Measurements from ENCODE around the gene ARPP21.

DNA sequence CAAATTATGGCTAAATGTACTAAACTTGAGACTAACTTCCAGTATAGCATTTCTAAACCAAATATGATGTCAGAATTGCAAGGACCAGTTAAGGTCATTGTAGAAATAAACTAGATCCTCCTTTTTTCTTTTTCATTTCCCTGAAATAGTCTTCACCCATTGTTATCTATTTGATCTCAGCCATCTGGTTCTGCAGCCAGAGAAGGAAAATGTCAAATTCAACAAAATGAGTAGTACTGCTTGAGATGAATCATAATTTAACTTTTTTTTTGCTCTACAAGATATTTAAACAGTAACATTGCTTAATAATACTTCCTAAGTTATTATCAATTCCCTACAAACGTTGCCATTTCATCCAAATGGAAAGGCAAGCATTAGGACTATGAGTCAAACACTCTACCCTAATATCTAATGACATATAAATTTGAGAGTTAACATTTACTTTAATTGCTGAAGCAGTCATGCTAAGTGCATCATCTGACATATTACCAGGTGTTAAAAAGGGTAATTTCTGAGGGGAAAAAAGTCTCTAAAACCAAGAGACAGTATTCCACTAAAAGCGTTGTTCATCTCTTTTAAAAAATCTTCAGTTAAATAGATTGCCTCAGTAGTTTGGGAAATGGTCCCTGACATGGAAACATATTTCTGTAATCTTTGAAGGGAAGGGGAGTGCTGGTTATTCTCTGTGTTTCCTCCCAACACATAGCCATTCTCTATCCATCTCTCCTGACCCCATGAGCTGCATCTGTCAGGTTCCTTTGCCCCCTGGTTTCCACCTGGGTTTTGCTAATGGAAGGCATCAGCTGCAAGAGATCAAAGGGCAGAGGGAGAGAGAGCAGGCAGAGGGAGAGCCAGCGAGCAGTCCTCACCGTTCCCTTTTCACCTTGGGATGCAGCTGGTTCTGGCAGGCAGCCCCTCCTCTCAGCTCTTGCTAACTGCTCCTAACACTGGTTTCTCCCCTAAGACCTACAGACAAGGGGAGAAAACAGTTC is 138.5 kb downstream of the ARPP21 start:
- TF ChIP-seq, protein P1, sequence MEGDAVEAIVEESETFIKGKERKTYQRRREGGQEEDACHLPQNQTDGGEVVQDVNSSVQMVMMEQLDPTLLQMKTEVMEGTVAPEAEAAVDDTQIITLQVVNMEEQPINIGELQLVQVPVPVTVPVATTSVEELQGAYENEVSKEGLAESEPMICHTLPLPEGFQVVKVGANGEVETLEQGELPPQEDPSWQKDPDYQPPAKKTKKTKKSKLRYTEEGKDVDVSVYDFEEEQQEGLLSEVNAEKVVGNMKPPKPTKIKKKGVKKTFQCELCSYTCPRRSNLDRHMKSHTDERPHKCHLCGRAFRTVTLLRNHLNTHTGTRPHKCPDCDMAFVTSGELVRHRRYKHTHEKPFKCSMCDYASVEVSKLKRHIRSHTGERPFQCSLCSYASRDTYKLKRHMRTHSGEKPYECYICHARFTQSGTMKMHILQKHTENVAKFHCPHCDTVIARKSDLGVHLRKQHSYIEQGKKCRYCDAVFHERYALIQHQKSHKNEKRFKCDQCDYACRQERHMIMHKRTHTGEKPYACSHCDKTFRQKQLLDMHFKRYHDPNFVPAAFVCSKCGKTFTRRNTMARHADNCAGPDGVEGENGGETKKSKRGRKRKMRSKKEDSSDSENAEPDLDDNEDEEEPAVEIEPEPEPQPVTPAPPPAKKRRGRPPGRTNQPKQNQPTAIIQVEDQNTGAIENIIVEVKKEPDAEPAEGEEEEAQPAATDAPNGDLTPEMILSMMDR (conservative IDR thresholded peaks at IDR 0.05), result no peak
- TF ChIP-seq ZFX (IDR thresholded peaks at IDR 0.05), result no peak
